CD1c-positive myeloid dendritic cell (primary cell): ENCODE measurements around the gene CD63.

Experiments used
- DNase-seq: peaks from one replicate; pipeline ENCODE4 v3.0.0-alpha.2; 2016; ENCODE audit errors: extremely low spot score

Gene CD63

DNA sequence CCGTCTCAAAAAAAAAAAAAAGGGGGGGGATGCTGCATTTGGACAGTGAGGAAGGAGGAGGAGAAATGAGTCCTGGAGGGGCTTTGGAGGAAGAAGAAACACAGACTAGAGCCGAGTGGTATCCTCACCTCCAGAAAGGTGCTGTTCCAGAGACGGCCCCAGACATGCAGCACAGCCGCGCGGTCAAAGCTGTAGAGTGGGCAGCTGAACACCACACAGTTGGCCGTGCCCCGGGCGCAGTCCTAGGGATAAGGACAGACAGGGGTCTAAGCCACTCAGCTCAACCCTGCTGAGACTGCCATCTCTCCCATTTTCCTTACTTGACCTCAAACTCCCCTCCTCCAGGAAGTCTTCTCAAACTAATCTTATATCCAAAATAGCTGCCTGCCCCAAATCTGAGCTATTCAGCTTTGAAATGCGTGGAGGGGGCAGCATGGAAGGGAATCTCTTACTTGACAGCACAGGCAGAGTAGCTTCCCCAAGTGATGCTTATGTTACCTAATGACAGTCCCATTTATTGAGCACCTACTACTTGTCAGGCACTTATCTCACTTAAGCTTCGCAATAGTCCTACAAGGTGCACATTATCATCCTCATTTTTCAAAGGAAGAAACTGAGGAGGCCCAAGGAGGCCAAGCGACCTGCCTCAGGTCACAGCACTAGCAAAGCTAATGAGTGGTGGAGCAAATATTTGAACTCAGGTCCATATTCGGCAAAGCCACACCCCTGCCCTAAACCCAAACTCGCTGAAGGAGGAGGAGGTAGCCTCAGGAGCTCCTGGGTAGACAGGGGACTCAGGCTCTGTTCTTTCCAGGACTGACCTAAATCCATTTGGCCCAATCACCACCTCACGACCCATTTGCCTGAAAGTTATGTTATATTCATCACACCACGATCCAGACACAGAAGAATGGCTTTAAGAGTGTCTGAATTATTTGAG lies 39.8 kb downstream of the CD63 start:
- no peak for DNase-seq

DNA sequence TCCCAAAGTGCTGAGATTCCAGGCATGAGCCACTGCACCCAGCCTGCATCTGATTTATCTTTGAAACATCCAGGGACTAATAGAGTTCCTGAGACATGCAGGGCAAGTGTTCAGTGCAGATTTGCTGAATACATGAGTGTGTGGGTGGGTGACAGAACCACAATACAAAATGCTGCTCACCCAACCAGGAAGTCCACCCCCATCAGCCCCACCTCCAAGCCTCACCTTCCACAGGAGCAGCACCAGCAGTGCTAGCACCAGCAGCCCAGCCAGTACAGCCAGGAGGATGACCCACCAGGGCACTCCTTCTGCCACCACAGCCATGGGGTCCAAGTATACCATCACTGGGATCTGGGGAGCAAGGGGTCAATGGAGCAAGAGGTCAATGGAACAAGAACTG lies 41.1 kb downstream of the CD63 start:
- DNase-seq, result peak; percentile 16

DNA sequence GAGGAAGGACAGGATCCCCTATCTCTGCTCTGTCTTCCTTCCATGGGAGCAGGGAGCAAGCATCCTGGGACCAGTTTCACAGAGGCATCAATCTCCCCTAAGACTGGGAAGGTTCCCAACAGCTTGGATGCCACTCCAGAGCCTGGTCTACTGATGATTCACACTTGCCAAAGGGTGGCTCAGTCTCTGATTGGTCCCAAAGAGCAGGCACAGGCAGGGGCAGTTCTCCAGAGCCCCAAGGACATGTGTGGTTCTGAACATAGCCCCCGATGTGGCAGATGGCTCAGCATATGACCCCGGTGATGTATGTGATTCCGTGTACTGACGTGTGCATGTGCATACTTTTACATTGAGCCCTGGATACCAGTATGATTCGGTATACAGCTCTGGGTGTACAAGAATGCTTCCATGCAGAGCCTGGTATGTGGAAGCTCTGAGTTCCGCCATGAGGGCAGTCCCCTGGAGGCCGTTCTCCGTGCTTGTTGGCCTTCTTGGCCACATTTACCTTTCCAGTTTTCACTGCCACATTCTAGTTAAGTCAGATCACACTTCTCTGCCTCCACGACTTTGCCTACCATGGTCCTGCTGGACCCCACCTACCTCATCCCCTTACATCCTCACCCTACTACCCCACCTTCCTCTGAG lies 42.3 kb downstream of the CD63 start:
- DNase-seq, result no peak

DNA sequence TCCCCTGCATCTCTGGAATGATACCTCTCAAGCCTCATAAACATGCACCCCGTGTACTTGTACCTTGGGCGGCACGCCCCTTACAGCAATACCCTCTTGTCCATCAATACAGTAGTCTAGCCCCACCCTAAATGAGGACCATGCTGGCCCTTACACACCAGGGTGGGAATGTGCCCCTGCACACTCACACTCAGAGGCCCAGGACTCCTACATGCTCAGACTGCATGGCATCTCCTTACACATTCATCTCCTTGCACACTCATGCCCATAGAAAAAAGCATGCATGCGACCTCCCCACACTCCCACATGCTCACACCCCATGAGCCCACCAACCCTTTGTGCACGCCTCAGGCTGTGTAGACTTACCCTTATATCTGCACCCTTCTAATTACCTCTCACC lies 43.1 kb downstream of the CD63 start:
- DNase-seq, result no peak

GRCh38 chr12:55684761-55685370 lies 43.9 kb downstream of the CD63 start:
- peak; percentile 16 for DNase-seq

DNA sequence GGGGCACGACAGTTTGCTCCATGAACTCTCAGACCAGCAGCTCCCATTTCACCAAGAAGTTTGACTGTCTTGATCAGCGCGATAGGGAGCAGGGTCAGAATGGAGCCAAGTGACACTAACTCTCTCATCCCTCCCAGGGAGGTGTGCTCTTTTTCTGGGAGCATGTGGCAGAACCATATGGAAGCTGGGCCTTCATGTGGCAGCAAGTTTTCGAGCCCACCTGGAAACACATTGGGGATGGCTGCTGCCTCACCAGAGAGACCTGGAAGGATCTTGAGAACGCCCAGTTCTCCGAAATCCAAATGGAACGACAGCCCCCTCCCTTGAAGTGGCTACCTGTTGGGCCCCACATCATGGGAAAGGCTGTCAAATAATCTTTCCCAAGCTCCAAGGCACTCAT lies 45.1 kb downstream of the CD63 start:
- DNase-seq, result no peak

- DNase-seq, result no peak
Measured at GRCh38 chr12:55682087-55682796, 46.6 kb downstream of the CD63 start.

DNA sequence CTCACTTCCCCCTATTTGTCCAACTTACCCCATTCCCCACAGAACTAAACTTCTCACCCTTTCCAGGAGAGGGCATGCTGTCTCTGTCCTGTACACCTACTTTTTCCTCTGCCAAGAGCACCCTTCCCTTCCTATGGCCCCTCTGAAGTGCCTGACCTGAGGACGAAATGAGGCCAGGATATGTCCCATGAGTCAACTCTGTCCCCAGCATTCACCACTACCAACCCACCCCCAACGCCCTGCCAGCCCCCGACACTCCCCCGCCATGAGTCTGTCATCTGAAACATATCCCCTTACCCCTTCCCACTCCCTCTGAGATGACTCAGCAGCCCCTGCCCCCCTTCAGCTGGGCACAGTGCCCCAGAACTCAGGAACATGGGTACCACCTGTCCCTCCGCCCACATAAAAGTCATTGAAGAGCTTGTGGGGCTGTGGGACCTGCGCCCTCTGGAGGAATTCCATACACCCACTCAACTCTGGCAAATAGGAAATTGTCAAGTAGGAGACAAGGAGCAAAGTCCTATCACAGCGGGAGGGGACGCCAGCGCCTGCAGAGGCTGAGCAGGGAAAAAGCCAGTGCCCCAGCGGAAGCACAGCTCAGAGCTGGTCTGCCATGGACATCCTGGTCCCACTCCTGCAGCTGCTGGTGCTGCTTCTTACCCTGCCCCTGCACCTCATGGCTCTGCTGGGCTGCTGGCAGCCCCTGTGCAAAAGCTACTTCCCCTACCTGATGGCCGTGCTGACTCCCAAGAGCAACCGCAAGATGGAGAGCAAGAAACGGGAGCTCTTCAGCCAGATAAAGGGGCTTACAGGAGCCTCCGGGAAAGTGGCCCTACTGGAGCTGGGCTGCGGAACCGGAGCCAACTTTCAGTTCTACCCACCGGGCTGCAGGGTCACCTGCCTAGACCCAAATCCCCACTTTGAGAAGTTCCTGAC lies 47.4 kb downstream of the CD63 start:
- DNase-seq, result peak; percentile 40

DNA sequence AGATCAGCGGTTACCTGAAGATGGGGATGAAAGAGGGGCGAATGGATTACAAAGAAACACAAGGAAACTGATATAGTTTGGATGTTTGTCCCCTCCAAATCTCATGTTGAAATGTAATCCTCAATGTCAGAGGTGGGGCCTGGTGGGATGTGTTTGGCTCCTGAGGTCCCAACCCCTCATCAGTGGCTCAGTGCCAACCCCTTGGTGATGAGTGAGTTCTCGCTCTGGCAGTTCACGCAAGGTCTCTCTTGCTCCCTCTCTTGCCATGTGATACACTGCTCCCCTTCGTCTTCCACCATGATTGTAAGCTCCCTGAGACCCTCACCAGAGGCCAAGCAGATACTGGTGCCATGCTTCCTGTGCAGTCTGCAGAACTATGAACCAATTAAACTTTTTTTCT lies 49.1 kb downstream of the CD63 start:
- no peak for DNase-seq

DNA sequence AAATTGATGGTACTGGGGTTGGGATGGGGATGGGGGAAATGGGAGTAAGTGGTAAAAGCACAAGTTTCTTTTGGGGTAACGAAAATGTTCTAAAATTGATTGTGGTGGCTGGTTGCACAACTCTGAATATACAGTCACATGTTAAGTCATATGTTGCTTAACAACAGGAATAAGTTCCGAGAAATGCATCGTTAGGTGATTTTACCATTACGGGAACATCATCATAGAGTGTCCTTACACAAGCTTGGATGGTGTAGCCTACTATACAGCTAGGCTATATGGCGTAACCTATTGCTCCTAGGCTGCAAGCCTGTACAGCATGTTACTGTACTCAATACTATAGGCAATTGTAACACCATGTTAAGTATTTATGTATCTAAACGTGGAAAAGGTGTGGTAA lies 52.1 kb downstream of the CD63 start:
- DNase-seq, result peak; percentile 70

GRCh38 chr12:55675666-55676065 lies 53.1 kb downstream of the CD63 start:
- DNase-seq, result peak; percentile 35
